PC-3 (cell line): Measurements from ENCODE around the gene NOG. TPM values are rescaled to one million over a fixed set of nuclear protein-coding genes. Genes with fewer than 3 reads are reported as not detected.
A peak's percentile ranks its signal among the peaks of the same experiment; 100 is the strongest.

ENCODE experiments used
- ATAC-seq: fragments of 200-7000 bp; cut with Tn5 transposase; 2 replicates; pipeline ENCODE4 v1.9.1; 2020; ENCODE audit warnings: mild to moderate bottlenecking, moderate library complexity
- BruUV-seq: library from RNA; stranded (reverse); fragments of 400-500 nt; replicated peaks from 2 replicates; lab custom pipeline; 2021; lab: Mats Ljungman, UMichigan
- CTCF ChIA-PET: fragments of 300-600 bp; sonication (Branson Sonifier 250); formaldehyde crosslinking; loops from one replicate; lab custom pipeline; 2022; ENCODE audit warnings: antibody characterized with exemption; lab: Charles Lee
- POLR2A ChIA-PET: fragments of 300-600 bp; sonication (Branson Sonifier 250); formaldehyde crosslinking; loops from one replicate; lab custom pipeline; 2022; ENCODE audit warnings: antibody characterized with exemption; ENCODE audit not compliant: unreplicated experiment; lab: Charles Lee
- DNase-seq: peaks from one replicate; pipeline ENCODE4 v3.0.0-alpha.2; 2015
- H2AFZ ChIP-seq: fragments of 300-600 bp; sonication (generic); 2 replicates; pipeline ENCODE4 v1.6.0; 2016; ENCODE audit warnings: antibody characterized with exemption, low read length
- H3F3A ChIP-seq: fragments of 300-600 bp; sonication (generic); one replicate; pipeline ENCODE4 v1.6.0; 2017; ENCODE audit warnings: antibody characterized with exemption, low read length, control low read depth, mild to moderate bottlenecking; ENCODE audit not compliant: unreplicated experiment
- H3K27ac ChIP-seq: fragments of 300-600 bp; sonication (generic); 2 replicates; pipeline ENCODE4 v1.5.1; 2016; ENCODE audit warnings: mild to moderate bottlenecking, low read length
- H3K27me3 ChIP-seq: fragments of 300-600 bp; sonication (generic); 2 replicates; pipeline ENCODE4 v1.6.1; 2016; ENCODE audit warnings: low read length, mixed read lengths
- H3K36me3 ChIP-seq: fragments of 300-600 bp; sonication (generic); 2 replicates; pipeline ENCODE4 v1.6.1; 2016; ENCODE audit warnings: low read depth, mixed run types, low read length, mixed read lengths
- H3K4me1 ChIP-seq: fragments of 300-600 bp; sonication (generic); 2 replicates; pipeline ENCODE4 v1.5.1; 2016; ENCODE audit warnings: low read length; ENCODE audit not compliant: insufficient read depth
- H3K4me2 ChIP-seq: fragments of 300-600 bp; sonication (generic); 2 replicates; pipeline ENCODE4 v1.6.0; 2016; ENCODE audit warnings: low read length
- H3K4me3 ChIP-seq: fragments of 300-600 bp; sonication (generic); 2 replicates; pipeline ENCODE4 v1.5.1; 2016; ENCODE audit warnings: mild to moderate bottlenecking, low read length, mixed read lengths
- H3K79me2 ChIP-seq: fragments of 300-600 bp; sonication (generic); 2 replicates; pipeline ENCODE4 v1.6.1; 2017; ENCODE audit warnings: low read length, mixed read lengths
- H3K9ac ChIP-seq: fragments of 300-600 bp; sonication (generic); 2 replicates; pipeline ENCODE4 v1.6.0; 2016; ENCODE audit warnings: mild to moderate bottlenecking, low read length
- H3K9me2 ChIP-seq: fragments of 300-600 bp; sonication (generic); replicated peaks from 2 replicates; pipeline ENCODE4 v1.6.1; 2016; ENCODE audit warnings: mixed run types, low read length, mixed read lengths
- H3K9me3 ChIP-seq: fragments of 300-600 bp; sonication (generic); 2 replicates; pipeline ENCODE4 v1.6.1; 2016; ENCODE audit warnings: low read length, mixed read lengths
- H4K20me1 ChIP-seq: fragments of 300-600 bp; sonication (generic); 2 replicates; pipeline ENCODE4 v1.6.1; 2016; ENCODE audit warnings: low read length, mixed read lengths
- CTCF ChIP-seq: fragments of 300-600 bp; sonication (generic); conservative IDR thresholded peaks from 2 replicates; pipeline ENCODE4 v1.5.1; 2017; ENCODE audit warnings: antibody characterized with exemption, low read depth, mild to moderate bottlenecking, low read length
- EZH2 ChIP-seq: fragments of 300-600 bp; sonication (generic); IDR thresholded peaks from one replicate; pipeline ENCODE4 v1.6.1; 2017; ENCODE audit warnings: antibody characterized with exemption, mild to moderate bottlenecking, low read length; ENCODE audit not compliant: unreplicated experiment
- EZH2phosphoT487 ChIP-seq: fragments of 300-600 bp; sonication (generic); IDR thresholded peaks from 2 replicates; pipeline ENCODE4 v1.6.1; 2018; ENCODE audit warnings: mild to moderate bottlenecking, antibody characterized with exemption, low read length, borderline replicate concordance
- intact Hi-C: fragments of 100-400 bp; cut with micrococcal nuclease; formaldehyde crosslinking; loops from 2 replicates; pipeline ENCODE4 v1.9.0; 2023
- total RNA-seq: library from RNA; depleted of rRNA; stranded (reverse); fragments of >200 nt; gene quantifications from 2 replicates; pipeline ENCODE4 v1.2.3, GENCODE V29; 2014

NOG gene
- total RNA-seq, 1 experiment from 2014 or later, result 23.9 TPM

- DNase-seq (peak; percentile 75), ATAC-seq (peak; percentile 73)
- BruUV-seq, result no TSS peak
- Histone ChIP-seq H3K9ac (no peak overlapping the region), H3K36me3 (no peaks in the 10 kb centered on the region), H3K9me2 (no peaks in the 10 kb centered on the region), H3K4me2 (peak overlapping the region; percentile 13; the same call in 1 of the 2 replicates), H3K27ac (no peak overlapping the region), H2AFZ (no peak overlapping the region), H3K79me2 (no peaks in the 10 kb centered on the region), H3F3A (no peaks in the 10 kb centered on the region), H3K4me1 (peaks cover 18% of the 10 kb centered on the region), H3K4me3 (no peak overlapping the region), H4K20me1 (no peaks in the 10 kb centered on the region), H3K27me3 (no peaks in the 10 kb centered on the region), H3K9me3 (no peaks in the 10 kb centered on the region)
- intact Hi-C loops, result no loop called here
- TF ChIP-seq EZH2phosphoT487, result no peak
- TF ChIP-seq CTCF, result no peak
- CTCF ChIA-PET, result no interaction called here
- POLR2A ChIA-PET, result interaction anchor here (0.6 kb wide), 1 partner anchor 37 kb away, joined by 3 read pairs; no protein-coding TSS in a partner anchor
Observed at GRCh38 chr17:56635641-56636040, 42.1 kb downstream of the NOG start.

- no peak overlapping the region for H2AFZ ChIP-seq
- intact Hi-C loops, result no loop called here
- H3K9ac ChIP-seq, result no peak overlapping the region
- H3K9me3 ChIP-seq, result no peaks in the 10 kb centered on the region
- peak overlapping the region; percentile 13; the same call in 1 of the 2 replicates for H3K4me2 ChIP-seq
- no peaks in the 10 kb centered on the region for H3K79me2 ChIP-seq
- H3K4me1 ChIP-seq, result peaks cover 18% of the 10 kb centered on the region
- peak; percentile 30 for DNase-seq
- ChIA-PET CTCF (no interaction called here), POLR2A (no interaction called here)
- no peak for ATAC-seq
- no peaks in the 10 kb centered on the region for H3K9me2 ChIP-seq
- H4K20me1 ChIP-seq, result no peaks in the 10 kb centered on the region
- TF ChIP-seq EZH2phosphoT487 (no peak), EZH2 (no peak), CTCF (no peak)
- no TSS peak for BruUV-seq
- H3K27me3 ChIP-seq, result no peaks in the 10 kb centered on the region
- H3K36me3 ChIP-seq, result no peaks in the 10 kb centered on the region
- no peaks in the 10 kb centered on the region for H3F3A ChIP-seq
- no peak overlapping the region for H3K27ac ChIP-seq
- H3K4me3 ChIP-seq, result no peak overlapping the region
Observed at GRCh38 chr17:56636265-56636664, 42.8 kb downstream of the NOG start.

GRCh38 chr17:56637254-56637653, 43.8 kb downstream of the NOG start:
- peaks cover 18% of the 10 kb centered on the region for H3K4me1 ChIP-seq
- no peaks in the 10 kb centered on the region for H3K27me3 ChIP-seq
- no TSS peak for BruUV-seq
- no peaks in the 10 kb centered on the region for H3K36me3 ChIP-seq
- DNase-seq (no peak), ATAC-seq (no peak)
- no peaks in the 10 kb centered on the region for H3F3A ChIP-seq
- ChIA-PET CTCF (no interaction called here), POLR2A (no interaction called here)
- no peak overlapping the region for H3K4me2 ChIP-seq
- no peak overlapping the region for H3K27ac ChIP-seq
- no peaks in the 10 kb centered on the region for H3K9me3 ChIP-seq
- H2AFZ ChIP-seq, result no peak overlapping the region
- H3K79me2 ChIP-seq, result no peaks in the 10 kb centered on the region
- no peaks in the 10 kb centered on the region for H3K9me2 ChIP-seq
- intact Hi-C loops, result no loop called here
- H4K20me1 ChIP-seq, result no peaks in the 10 kb centered on the region
- H3K9ac ChIP-seq, result no peak overlapping the region
- no peak overlapping the region for H3K4me3 ChIP-seq
- TF ChIP-seq EZH2phosphoT487 (no peak), CTCF (no peak), EZH2 (no peak)
